GM19328 (cell line): ENCODE data around the gene FERMT3.
"Not testable (repeated sequence)": the region's sequence is repeated elsewhere in the genome, so short reads cannot be mapped to it uniquely, and the experiment has no call there.

ENCODE experiments used
- ATAC-seq: cut with Tn5 transposase; IDR thresholded peaks from one replicate; pipeline ENCODE4 v1.9.1; 2021; ENCODE audit warnings: mild to moderate bottlenecking, moderate library complexity; ENCODE audit not compliant: unreplicated experiment

The FERMT3 gene

DNA sequence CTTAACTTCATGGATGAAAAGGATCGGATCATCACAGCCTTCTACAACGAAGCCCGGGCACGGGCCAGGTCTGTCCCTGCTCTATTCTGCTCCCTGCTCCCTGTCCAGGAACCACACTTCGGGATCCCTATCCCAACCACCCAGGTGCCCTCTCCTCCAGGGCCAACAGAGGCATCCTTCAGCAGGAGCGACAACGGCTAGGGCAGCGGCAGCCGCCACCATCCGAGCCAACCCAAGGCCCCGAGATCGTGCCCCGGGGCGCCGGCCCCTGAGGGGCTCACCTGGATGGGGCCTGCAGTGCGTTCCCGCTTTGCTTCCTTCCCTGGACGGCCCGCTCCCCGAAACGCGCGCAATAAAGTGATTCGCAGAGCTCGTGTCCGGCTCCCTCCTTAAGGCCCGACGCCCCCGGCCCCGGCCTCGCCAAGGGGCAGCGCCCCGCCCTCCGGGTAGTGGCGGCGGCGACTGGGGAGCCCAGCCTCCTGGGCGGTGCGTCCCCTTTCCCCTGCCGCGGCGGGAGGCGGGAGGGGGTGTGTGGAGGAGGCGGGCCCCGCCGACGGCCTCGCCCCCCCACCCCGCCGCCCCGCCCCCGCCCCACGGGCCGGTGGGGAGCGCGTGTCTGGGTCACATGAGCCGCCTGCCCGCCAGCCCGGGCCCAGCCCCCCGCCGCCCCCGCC, 27.5 kb downstream of the FERMT3 start, which contains the start of gene VEGFB:
TSS of gene VEGFB (plus strand) at position 672 of the 674 bp plus-strand sequence. CDS start 250 bp downstream, outside the sequence.
- ATAC-seq = no peak

DNA sequence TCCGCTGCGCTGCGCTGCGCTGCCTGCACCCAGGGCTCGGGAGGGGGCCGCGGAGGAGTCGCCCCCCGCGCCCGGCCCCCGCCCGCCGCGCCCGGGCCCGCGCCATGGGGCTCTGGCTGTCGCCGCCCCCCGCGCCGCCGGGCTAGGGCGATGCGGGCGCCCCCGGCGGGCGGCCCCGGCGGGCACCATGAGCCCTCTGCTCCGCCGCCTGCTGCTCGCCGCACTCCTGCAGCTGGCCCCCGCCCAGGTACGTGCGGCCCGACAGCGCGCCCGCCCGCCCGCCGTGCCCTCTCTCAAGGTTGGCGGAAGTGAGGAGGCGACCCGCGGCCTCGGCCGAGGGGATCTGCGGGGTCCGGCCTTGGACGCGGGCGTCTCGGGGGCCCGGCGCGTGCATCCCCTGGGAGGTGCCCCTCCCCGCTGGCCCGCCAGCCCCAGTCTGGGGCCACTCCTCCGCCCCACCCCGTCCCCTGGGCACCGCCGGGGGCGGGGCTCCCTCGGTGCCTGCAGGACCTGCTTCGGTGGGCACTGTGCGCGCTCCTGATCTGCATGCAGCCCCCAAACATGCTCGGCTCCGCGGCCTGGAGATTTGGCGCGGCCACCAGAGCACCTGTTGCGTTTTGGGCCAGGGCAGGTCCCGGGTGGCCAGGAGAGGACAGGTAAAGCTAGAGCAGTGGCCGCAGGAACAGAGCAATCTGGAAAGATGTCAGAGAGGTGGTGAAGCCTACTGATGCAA, 28.3 kb downstream of the FERMT3 start:
- ATAC-seq = no peak

DNA sequence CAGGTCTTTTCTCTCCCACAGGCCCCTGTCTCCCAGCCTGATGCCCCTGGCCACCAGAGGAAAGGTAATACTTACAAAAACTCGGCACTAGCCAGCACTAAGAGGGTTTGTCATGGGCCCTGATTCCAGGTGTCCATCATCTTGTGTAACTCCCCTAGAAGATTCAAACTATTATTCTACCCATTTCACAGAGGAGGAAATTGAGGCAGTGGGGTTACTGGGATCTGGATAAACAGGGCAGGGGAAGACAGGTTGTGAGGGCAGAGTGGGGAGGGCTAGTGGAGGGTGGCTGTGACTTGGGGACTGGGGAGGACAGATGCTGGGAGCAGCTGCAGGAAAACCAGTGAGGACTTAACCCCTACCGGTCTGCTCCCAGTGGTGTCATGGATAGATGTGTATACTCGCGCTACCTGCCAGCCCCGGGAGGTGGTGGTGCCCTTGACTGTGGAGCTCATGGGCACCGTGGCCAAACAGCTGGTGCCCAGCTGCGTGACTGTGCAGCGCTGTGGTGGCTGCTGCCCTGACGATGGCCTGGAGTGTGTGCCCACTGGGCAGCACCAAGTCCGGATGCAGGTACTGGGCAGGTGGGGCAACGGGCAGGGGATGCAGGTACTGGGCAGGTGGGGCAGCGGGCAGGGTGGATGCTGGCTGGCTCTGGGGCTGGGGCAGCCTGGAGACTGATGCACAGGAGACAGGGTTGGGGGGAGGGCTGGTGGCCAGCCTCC, 29.1 kb downstream of the FERMT3 start:
- ATAC-seq = no peak

DNA sequence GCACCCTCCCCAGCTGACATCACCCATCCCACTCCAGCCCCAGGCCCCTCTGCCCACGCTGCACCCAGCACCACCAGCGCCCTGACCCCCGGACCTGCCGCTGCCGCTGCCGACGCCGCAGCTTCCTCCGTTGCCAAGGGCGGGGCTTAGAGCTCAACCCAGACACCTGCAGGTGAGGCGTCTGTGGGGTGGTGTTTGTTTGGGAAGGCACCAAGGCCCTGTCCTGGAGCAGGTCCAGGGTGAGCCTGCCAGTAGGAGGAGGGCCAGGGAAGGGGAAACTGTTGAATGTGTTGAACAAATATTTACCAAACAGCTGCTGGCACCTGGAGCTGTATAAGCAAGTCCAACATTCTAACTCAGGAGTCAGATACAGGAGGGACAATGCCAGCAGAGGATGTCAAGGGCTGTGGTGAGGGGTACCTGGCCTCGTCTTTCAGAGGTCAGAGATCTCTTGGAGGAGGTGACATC, 31.0 kb downstream of the FERMT3 start:
- ATAC-seq = no peak

DNA sequence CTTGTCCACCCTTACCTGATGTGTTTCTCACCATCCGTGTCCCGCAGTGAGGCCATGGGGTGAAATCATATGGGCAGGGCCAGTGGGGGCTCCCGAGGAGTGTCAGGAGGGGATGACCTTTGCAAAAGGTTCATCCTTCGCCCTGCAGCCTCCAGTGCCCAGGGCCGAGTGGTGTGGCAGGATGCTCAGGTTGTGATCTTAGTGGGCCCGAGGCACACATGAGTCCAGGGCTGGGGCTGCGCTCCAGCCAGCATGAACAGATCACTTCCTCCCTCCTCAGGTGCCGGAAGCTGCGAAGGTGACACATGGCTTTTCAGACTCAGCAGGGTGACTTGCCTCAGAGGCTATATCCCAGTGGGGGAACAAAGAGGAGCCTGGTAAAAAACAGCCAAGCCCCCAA, 31.6 kb downstream of the FERMT3 start:
- ATAC-seq = no peak

DNA sequence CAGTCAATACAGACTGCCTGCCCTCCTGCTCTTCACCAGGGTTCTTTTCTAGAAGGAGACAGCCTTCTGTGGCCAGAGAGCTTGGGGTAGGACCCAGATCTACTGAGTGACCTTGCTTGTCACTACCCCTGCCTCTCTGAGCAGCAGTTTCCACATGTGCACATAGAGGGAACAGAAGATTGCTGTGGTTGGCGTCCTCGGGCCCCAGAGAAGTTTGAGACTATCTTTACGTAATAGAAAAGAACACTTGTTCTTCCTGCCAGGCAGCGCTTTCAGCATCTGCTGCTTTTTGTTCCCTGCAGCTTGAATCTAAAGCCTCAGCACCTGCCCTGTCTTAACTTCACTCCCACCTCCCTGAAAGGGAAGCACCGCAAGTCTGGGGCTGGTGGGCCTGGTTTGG, 32.5 kb downstream of the FERMT3 start:
- no peak for ATAC-seq

DNA sequence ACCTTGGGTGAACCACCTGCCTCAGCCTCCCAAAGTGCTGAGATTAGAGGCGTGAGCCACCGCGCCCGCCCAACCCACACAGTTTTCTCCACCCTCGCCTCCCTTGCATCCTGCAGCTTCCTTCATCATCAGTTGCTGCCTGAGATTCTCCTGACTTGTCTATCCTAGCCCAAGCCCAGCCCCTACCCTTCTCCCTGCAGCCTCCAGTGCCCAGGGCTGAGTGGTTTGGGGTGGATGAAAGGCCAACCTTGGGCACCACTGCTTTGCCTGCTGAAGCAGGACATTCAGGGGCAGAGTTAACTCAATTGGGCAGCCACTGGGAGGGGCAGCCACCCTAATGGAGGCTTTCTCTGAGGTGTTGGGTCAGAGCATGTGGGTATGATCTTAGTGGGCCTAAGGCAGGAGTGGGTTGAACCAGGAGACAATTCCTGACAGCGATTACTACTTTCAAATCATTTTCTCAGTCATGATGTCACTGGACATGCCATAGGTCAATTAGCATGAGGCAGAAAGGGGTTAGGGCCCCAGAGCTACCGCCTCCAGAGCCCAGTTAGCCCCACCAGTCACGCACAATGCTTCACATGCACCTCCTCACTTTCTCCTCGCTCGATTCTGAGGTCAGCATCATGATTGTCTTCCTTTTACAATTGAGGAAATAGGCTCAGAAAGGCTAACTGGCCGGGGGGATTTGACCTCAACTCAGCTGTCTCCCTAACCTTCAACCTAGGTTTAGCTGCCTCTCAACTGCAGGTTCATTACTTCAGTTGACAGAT, 33.3 kb downstream of the FERMT3 start:
- no peak for ATAC-seq

DNA sequence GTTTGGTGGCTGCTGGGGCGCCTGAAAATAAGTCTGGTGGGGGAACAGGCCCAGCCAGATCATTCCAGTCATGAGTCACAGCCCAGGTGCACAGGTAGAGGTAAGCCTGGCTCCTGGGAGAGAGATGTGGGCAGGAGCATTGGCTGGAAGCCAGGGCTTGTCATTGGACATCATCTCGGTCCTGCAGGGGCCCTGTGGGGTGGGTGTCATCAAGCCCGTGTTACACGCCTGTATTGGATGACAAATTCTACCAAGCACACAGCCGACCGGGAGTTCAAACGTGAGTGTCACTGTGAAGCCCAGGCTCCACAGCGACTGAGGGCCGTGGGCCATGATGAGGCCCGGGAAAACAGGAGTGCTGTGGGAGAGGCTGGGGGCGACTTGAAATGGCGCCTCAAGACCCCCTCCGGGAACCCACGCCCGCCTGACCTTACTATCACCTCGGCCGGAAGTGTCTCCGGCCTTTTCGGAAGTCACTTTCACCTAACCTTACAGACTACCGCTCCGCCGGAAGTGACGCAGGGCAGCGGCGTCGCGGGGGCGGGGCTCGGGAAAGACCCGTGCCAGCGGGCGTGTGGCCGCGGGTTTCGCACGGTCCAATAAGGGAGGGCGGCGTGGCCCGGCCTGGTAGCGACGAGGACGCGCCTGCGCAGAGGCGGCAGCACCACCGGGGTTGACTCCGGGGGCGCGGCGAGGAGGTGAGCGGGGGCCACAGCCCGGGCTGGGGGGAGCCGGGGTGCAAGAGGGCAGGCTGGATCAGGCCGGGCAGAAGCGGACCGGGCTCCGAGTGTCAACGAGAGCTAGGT, 34.1 kb downstream of the FERMT3 start, which contains the start of gene FKBP2:
TSS of gene FKBP2 (plus strand) at position 661 of the 806 bp plus-strand sequence. CDS start 1,293 bp downstream, outside the sequence.
- peak; percentile 56 for ATAC-seq

DNA sequence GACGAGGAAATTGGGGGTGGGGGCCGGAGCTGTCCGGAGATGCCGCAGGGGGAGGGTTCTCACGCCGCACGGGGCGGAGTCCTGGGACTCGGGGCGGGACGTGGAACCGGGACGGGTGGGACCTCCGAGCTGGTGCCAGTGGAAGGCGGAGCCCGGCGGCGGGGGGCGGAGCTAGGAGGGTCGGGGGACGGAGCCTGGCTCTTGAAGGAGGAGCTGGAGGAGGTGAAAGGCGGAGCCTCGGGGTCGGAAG, 34.6 kb downstream of the FERMT3 start:
- ATAC-seq = peak; percentile 74

DNA sequence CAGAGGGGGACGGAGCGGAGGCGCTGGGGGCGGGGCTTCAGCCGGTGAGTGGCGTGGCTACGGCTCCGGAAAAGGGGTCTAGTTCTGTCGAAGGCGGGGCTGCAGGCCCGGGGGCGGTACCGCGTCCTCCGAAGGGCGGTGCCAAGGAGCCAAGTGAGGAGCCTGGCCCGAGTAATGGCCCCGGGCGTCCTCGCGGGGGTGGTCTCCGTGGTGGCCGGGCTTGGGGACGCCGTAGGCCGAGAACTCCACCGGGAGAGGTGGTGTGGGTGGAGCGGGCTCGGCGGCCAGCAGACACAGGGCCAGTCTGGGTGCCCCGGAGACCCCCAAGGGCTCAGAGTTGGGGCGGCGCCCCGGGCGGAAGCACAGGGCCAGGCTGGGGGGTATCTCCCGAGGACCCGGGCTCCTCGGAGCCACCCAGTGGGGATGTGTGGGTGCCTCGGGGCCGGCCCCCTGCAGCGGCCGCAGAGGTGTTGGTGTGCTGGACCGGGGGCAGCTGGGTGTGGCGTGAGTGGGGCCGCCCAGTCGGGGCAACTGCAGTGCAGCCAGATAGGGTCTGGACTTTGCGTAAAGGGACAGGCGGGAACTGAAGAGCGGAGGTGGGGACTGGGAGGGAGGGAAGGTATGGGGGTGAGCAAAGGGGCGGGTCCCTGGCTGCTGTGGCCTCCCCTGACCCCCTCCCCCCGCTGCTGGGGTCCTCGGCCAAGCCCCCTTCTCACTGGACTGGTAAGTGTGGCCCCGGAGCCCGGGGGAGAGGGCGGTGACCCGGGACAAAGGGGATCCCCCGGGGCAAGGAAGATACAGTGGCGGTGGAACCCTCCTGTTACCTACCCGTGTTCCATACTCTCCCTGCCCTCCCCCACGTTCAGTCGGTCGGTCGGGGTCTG, 35.2 kb downstream of the FERMT3 start:
- ATAC-seq = peak; percentile 2

DNA sequence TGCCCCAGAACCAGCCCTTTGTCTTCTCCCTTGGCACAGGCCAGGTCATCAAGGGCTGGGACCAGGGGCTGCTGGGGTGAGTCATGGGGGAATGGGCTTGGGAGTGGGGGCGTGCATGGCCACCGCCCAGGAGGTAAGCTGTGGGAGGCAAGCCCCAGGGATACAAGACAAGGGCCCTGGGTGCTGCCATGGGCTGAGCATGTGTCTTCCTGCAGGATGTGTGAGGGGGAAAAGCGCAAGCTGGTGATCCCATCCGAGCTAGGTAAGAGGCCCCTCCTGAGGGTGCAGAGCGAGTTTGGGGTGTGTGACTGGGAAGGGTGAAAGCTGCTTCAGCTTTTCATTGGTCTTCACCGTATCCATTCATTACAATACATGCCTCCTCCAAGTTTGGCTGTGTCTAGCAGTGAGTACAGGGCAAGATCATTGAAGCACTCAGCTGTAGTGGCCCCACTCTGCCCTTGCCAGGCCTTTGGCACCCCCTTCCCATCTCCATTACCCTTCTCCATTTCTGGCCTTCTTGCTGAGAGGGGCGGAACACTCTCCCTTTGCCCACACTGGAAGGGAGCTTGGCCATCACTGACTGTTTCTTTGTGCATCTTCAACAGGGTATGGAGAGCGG, 36.8 kb downstream of the FERMT3 start:
- ATAC-seq = no peak

DNA sequence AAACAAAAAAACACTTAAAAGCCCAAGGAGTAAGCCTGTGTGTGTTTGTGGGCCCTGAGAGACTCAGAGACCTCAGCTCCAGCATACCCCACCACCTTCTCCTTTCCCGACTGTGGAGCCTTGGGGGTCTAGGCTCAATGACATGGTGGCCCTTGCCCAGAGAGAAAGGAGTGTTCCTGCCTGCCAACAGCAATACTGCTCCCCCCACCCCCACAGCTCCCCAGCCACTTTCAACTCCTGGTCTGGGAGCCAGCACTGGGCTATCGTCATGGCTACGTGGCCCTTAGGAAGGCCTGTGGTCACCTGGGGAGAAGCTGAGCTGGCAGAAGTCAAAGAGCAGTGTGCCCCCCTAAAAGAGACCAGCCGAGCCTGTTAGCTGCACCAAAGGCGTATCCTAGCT, 37.6 kb downstream of the FERMT3 start:
- ATAC-seq = no peak

DNA sequence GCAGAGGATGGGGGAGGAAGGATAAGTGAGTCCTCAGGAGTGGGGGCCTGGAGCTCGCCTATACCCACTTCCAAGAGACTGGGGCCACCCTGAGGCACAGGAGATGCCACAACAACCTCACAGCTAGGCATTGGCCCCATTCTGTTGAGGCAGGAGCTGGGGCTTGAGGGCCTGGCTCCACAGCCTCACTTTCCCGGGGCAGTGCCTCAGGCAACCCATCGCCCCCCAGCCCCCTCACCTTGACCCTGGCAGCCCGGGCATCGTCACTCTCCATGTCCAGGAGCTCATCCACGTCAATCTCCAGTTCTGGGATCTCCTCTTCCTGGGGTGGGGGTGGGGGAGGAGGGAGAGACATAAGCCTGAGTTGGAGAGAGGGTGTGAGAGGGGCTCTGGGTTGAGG, 38.4 kb downstream of the FERMT3 start:
- ATAC-seq = no peak

DNA sequence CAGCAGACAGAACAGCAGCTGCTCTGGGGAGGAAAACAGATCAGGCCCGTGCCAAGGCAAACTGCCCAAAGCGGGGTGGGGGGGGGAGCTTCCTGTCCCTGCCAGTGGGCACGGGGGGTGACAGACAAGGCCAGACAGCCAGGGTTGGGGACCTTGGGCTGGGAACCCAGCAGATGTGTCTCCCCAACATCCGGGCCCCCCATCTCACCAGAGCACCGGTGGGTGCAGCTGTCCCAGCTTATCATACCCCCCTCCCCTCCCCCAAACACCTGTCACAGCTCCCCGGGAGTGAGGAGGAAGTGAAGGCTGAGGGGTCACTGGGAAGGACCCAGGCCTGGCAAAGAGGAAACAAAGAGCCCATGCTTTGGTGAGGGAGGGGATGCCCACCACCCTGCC, 38.9 kb downstream of the FERMT3 start:
- ATAC-seq = no peak

DNA sequence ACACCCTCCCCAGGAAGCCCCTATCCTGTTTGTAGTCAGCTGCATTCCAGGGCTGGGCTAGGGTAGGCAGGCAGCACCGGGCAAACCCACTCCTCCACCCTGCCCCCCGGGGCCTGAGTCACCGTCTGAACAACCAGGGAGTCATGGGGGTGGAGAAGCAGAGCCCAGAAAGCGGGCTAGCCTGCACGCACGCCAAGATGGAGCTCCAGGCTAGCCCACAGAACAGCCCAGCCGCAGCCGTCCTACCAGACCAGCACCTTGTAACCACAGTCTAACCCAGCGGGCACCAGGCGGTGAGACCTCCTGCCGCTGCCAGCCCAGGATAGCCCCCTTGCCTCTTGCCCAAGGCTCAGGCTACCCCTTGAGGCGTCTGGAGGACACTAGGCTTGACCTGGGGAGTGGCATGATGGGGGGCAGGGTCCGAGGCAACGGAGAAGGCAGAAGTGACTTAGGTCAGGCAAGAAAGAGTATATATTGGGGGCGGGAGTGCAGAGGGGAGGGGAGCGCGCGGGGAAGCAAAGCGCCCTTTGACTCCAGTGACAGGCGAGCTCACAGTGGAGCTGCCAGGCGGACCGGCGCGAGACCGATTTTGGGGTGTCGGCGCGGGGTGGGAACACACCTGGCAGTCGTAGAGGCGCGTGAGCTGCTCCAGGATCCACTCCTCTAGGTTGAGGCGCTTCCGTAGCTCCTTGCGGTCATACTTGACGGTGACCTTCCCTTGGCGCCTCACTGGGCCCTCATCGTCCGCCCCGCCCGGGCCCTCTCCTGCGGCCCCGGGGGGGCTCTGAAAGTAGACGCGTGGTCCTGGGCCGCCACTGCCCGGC, 39.5 kb downstream of the FERMT3 start:
- no peak for ATAC-seq

DNA sequence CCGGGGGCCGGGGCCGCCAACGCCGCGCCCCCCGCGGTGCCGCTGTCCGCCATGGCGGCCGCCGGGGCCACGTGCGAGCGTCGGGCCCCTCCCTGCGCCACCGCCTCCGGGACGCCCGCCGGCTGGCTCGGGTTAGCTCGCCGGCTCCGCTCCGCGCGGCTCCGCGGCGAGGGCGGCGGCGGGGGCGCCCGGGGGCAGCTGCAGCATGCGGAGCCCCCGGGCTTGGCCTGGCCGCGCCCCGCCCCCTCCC, 40.0 kb downstream of the FERMT3 start:
- ATAC-seq = not testable (repeated sequence)

DNA sequence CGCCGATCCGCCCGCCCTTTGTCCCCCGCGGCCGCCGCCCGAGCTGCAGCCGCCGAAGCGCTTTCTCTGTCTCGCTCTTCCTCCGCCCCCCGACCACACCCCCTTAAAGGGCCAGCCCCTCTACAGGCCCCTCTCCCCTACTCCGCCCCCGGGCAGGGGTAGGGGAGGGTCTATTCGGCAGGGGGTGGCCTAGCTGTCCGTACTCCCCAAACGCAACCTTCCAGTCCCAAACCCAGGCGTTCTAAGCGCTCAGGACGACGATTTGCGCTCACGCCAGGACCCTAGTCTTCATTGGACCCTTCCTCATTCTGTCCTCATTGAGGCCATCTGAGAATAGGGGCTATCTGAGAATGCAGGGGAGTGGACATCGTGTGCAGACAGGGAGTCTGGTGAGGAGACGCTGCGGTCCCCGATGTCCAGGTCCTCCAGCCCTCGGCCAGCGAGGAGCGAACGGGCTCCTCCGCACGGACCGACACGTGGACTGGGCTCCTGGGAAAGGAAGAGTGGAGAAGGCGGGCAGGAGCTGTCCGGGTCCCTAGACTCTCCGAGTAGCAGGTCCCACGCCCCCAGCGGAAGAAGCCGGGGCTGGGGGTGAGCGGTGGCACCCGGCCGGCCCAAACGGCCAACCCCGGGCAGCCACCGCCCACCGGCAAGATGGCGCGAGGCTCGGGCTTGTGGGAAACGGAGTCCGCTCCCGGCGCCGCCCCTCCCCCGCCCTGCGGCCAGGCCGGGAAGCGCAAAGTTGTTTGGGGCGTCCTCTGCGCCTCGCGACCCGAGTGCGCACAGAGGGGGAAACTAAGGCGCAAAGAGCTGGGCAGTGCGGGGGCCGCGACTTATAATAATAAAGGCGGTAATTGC, 40.6 kb downstream of the FERMT3 start, which contains the start of gene PPP1R14B:
TSS of gene PPP1R14B (minus strand) at position 73 of the 858 bp plus-strand sequence. CDS start 270 bp downstream, outside the sequence.
- no peak for ATAC-seq
